Superior temporal gyrus (tissue), 1 donor: ENCODE measurements around the gene MRI1.
A peak's percentile ranks its signal among the peaks of the same experiment; 100 is the strongest.

Experiments used
- DNase-seq: peaks from one replicate; pipeline ENCODE4 v3.0.0-alpha.2; 2016; ENCODE audit errors: extremely low spot score

Gene MRI1

GRCh38 chr19:13794398-13794756 is 30.1 kb downstream of the MRI1 start:
- no peak for DNase-seq

GRCh38 chr19:13794757-13795589 is 30.7 kb downstream of the MRI1 start, which contains the start of gene ZSWIM4:
Gene ZSWIM4 (plus strand): TSS chr19:13795443. CDS start chr19:13795649, 206 bp downstream.
- peak; percentile 99 for DNase-seq

- DNase-seq: no peak
Measured at GRCh38 chr19:13795595-13796300, 31.4 kb downstream of the MRI1 start.

GRCh38 chr19:13796301-13797057 is 32.2 kb downstream of the MRI1 start:
- DNase-seq: no peak

- DNase-seq: no peak
Measured at GRCh38 chr19:13797058-13797440, 32.7 kb downstream of the MRI1 start.

- no peak for DNase-seq
Measured at GRCh38 chr19:13797870-13798269, 33.5 kb downstream of the MRI1 start.

GRCh38 chr19:13799669-13800068 is 35.3 kb downstream of the MRI1 start:
- no peak for DNase-seq

- no peak for DNase-seq
Measured at GRCh38 chr19:13803038-13803437, 38.7 kb downstream of the MRI1 start.

- no peak for DNase-seq
Measured at GRCh38 chr19:13804830-13805683, 40.7 kb downstream of the MRI1 start.

GRCh38 chr19:13806728-13807127 is 42.4 kb downstream of the MRI1 start:
- DNase-seq: no peak

GRCh38 chr19:13807421-13808021 is 43.2 kb downstream of the MRI1 start:
- DNase-seq: no peak

GRCh38 chr19:13808856-13809255 is 44.5 kb downstream of the MRI1 start:
- DNase-seq: no peak

- DNase-seq: no peak
Measured at GRCh38 chr19:13812544-13812943, 48.2 kb downstream of the MRI1 start.

- no peak for DNase-seq
Measured at GRCh38 chr19:13813147-13813546, 48.8 kb downstream of the MRI1 start.

- no peak for DNase-seq
Measured at GRCh38 chr19:13814550-13814949, 50.2 kb downstream of the MRI1 start.

- DNase-seq: no peak
Measured at GRCh38 chr19:13817018-13817614, 52.8 kb downstream of the MRI1 start.

- DNase-seq: no peak
Measured at GRCh38 chr19:13817615-13818371, 53.5 kb downstream of the MRI1 start.

- no peak for DNase-seq
Measured at GRCh38 chr19:13819238-13819637, 54.9 kb downstream of the MRI1 start.

- DNase-seq: no peak
Measured at GRCh38 chr19:13821292-13821691, 57.0 kb downstream of the MRI1 start.

GRCh38 chr19:13823256-13823655 is 58.9 kb downstream of the MRI1 start:
- DNase-seq: no peak
